ENCODE measurements around the gene KRT32. TPM values are rescaled to one million over a fixed set of nuclear protein-coding genes. Genes with fewer than 3 reads are reported as not detected.
"Not testable (repeated sequence)": the region's sequence is repeated elsewhere in the genome, so short reads cannot be mapped to it uniquely, and the experiment has no call there.

The KRT32 gene
- total and polyA plus RNA-seq, 2 donors = 2.2 to 2.5 TPM

GRCh38 chr17:41430376-41430775 lies 36.8 kb downstream of the KRT32 start:
- 94% methylated on average over 9 of the region's 9 CpGs for WGBS
- not testable (repeated sequence) for H3K4me1 ChIP-seq (ENCODE audit: control insufficient read depth in 2 of 2, insufficient read depth in 2 of 2, low read length in 2 of 2); H3K27me3 ChIP-seq (ENCODE audit: control insufficient read depth in 2 of 2, insufficient read depth in 1 of 2, low read length in 1 of 2); H3K9me3 ChIP-seq (ENCODE audit: control insufficient read depth in 2 of 2, insufficient read depth in 1 of 2, low read length in 1 of 2); H3K36me3 ChIP-seq (ENCODE audit: control insufficient read depth in 2 of 2, insufficient read depth in 2 of 2, low read length in 1 of 2); H3K27ac ChIP-seq (ENCODE audit: low read depth in 1 of 2, low read length in 1 of 2); DNase-seq (ENCODE audit: low read depth in 6 of 9, low spot score in 9 of 9); H3K4me3 ChIP-seq (ENCODE audit: low read length in 2 of 2)

- H3K9me3 ChIP-seq (ENCODE audit: control insufficient read depth in 2 of 2, insufficient read depth in 1 of 2, low read length in 1 of 2) = no peaks in the 10 kb centered on the region
- no peak overlapping the region for H3K27ac ChIP-seq (ENCODE audit: low read depth in 1 of 2, low read length in 1 of 2)
- H3K4me3 ChIP-seq (ENCODE audit: low read length in 2 of 2) = no peak overlapping the region
- no peak for DNase-seq (ENCODE audit: low read depth in 6 of 9, low spot score in 9 of 9)
- H3K4me1 ChIP-seq (ENCODE audit: control insufficient read depth in 2 of 2, insufficient read depth in 2 of 2, low read length in 2 of 2) = no peaks in the 10 kb centered on the region
- H3K27me3 ChIP-seq (ENCODE audit: control insufficient read depth in 2 of 2, insufficient read depth in 1 of 2, low read length in 1 of 2) = no peaks in the 10 kb centered on the region
- no peaks in the 10 kb centered on the region for H3K36me3 ChIP-seq (ENCODE audit: control insufficient read depth in 2 of 2, insufficient read depth in 2 of 2, low read length in 1 of 2)
- 80% methylated on average over 7 of the region's 7 CpGs for WGBS
These were observed 37.5 kb downstream of the KRT32 start for GRCh38 chr17:41429667-41430066.

GRCh38 chr17:41428591-41429291 lies 38.4 kb downstream of the KRT32 start:
- Histone ChIP-seq H3K27me3 (ENCODE audit: control insufficient read depth in 2 of 2, insufficient read depth in 1 of 2, low read length in 1 of 2) (no peaks in the 10 kb centered on the region), H3K27ac (ENCODE audit: low read depth in 1 of 2, low read length in 1 of 2) (no peak overlapping the region), H3K4me3 (ENCODE audit: low read length in 2 of 2) (no peak overlapping the region), H3K9me3 (ENCODE audit: control insufficient read depth in 2 of 2, insufficient read depth in 1 of 2, low read length in 1 of 2) (no peaks in the 10 kb centered on the region), H3K36me3 (ENCODE audit: control insufficient read depth in 2 of 2, insufficient read depth in 2 of 2, low read length in 1 of 2) (no peaks in the 10 kb centered on the region), H3K4me1 (ENCODE audit: control insufficient read depth in 2 of 2, insufficient read depth in 2 of 2, low read length in 2 of 2) (no peaks in the 10 kb centered on the region)
- WGBS = 81% methylated on average over 4 of the region's 4 CpGs
- DNase-seq (ENCODE audit: low read depth in 6 of 9, low spot score in 9 of 9) = no peak

- H3K4me1 ChIP-seq (ENCODE audit: control insufficient read depth in 2 of 2, insufficient read depth in 2 of 2, low read length in 2 of 2) = no peaks in the 10 kb centered on the region
- peaks cover 0 to 2% of the 10 kb centered on the region in 2 donors for H3K27me3 ChIP-seq (ENCODE audit: control insufficient read depth in 2 of 2, insufficient read depth in 1 of 2, low read length in 1 of 2)
- no peaks in the 10 kb centered on the region for H3K36me3 ChIP-seq (ENCODE audit: control insufficient read depth in 2 of 2, insufficient read depth in 2 of 2, low read length in 1 of 2)
- no peak within 1 kb of the TSS for H3K27ac ChIP-seq (ENCODE audit: low read depth in 1 of 2, low read length in 1 of 2)
- no peak within 1 kb of the TSS for H3K4me3 ChIP-seq (ENCODE audit: low read length in 2 of 2)
- H3K9me3 ChIP-seq (ENCODE audit: control insufficient read depth in 2 of 2, insufficient read depth in 1 of 2, low read length in 1 of 2) = no peaks in the 10 kb centered on the region
- 96% methylated on average over 13 of the region's 13 CpGs for WGBS
- DNase-seq (ENCODE audit: low read depth in 6 of 9, low spot score in 9 of 9) = no peak
These were observed 43.0 kb downstream of the KRT32 start, which contains the start of gene KRT37 for GRCh38 chr17:41424111-41424635. Gene KRT37 (minus strand): TSS chr17:41424585. CDS start chr17:41424523, 62 bp downstream.

- DNase-seq (ENCODE audit: low read depth in 6 of 9, low spot score in 9 of 9); H3K4me3 ChIP-seq (ENCODE audit: low read length in 2 of 2); H3K4me1 ChIP-seq (ENCODE audit: control insufficient read depth in 2 of 2, insufficient read depth in 2 of 2, low read length in 2 of 2); H3K36me3 ChIP-seq (ENCODE audit: control insufficient read depth in 2 of 2, insufficient read depth in 2 of 2, low read length in 1 of 2); H3K27me3 ChIP-seq (ENCODE audit: control insufficient read depth in 2 of 2, insufficient read depth in 1 of 2, low read length in 1 of 2); H3K27ac ChIP-seq (ENCODE audit: low read depth in 1 of 2, low read length in 1 of 2); H3K9me3 ChIP-seq (ENCODE audit: control insufficient read depth in 2 of 2, insufficient read depth in 1 of 2, low read length in 1 of 2): not testable (repeated sequence)
- 84% methylated on average over 11 of the region's 11 CpGs for WGBS
These were observed 44.6 kb downstream of the KRT32 start for GRCh38 chr17:41422586-41422985.

GRCh38 chr17:41421617-41422016 lies 45.6 kb downstream of the KRT32 start:
- H3K27me3 ChIP-seq (ENCODE audit: control insufficient read depth in 2 of 2, insufficient read depth in 1 of 2, low read length in 1 of 2) = peaks cover 0 to 2% of the 10 kb centered on the region in 2 donors
- no peak overlapping the region for H3K4me3 ChIP-seq (ENCODE audit: low read length in 2 of 2)
- no peak overlapping the region for H3K27ac ChIP-seq (ENCODE audit: low read depth in 1 of 2, low read length in 1 of 2)
- WGBS = 78% methylated on average over 4 of the region's 4 CpGs
- peaks cover 0 to 10% of the 10 kb centered on the region in 2 donors for H3K4me1 ChIP-seq (ENCODE audit: control insufficient read depth in 2 of 2, insufficient read depth in 2 of 2, low read length in 2 of 2)
- no peaks in the 10 kb centered on the region for H3K9me3 ChIP-seq (ENCODE audit: control insufficient read depth in 2 of 2, insufficient read depth in 1 of 2, low read length in 1 of 2)
- H3K36me3 ChIP-seq (ENCODE audit: control insufficient read depth in 2 of 2, insufficient read depth in 2 of 2, low read length in 1 of 2) = no peaks in the 10 kb centered on the region
- no peak for DNase-seq (ENCODE audit: low read depth in 6 of 9, low spot score in 9 of 9)

- Histone ChIP-seq H3K27ac (ENCODE audit: low read depth in 1 of 2, low read length in 1 of 2) (no peak overlapping the region), H3K4me1 (ENCODE audit: control insufficient read depth in 2 of 2, insufficient read depth in 2 of 2, low read length in 2 of 2) (peaks cover 0 to 10% of the 10 kb centered on the region in 2 donors)
- 87% methylated on average over 9 of the region's 9 CpGs for WGBS
These were observed 46.1 kb downstream of the KRT32 start for GRCh38 chr17:41421116-41421515.

GRCh38 chr17:41420134-41420533 lies 47.1 kb downstream of the KRT32 start:
- DNase-seq (ENCODE audit: low read depth in 6 of 9, low spot score in 9 of 9) = no peak
- peaks cover 0 to 2% of the 10 kb centered on the region in 2 donors for H3K27me3 ChIP-seq (ENCODE audit: control insufficient read depth in 2 of 2, insufficient read depth in 1 of 2, low read length in 1 of 2)
- H3K27ac ChIP-seq (ENCODE audit: low read depth in 1 of 2, low read length in 1 of 2) = peak overlapping the region in 1 of 2 donors; percentile 8
- H3K9me3 ChIP-seq (ENCODE audit: control insufficient read depth in 2 of 2, insufficient read depth in 1 of 2, low read length in 1 of 2) = no peaks in the 10 kb centered on the region
- H3K36me3 ChIP-seq (ENCODE audit: control insufficient read depth in 2 of 2, insufficient read depth in 2 of 2, low read length in 1 of 2) = no peaks in the 10 kb centered on the region
- H3K4me3 ChIP-seq (ENCODE audit: low read length in 2 of 2) = no peak overlapping the region
- WGBS = 74% methylated on average over 4 of the region's 4 CpGs
- H3K4me1 ChIP-seq (ENCODE audit: control insufficient read depth in 2 of 2, insufficient read depth in 2 of 2, low read length in 2 of 2) = peaks cover 0 to 10% of the 10 kb centered on the region in 2 donors

More at GRCh38 chr17:41421116-41421515, 46.1 kb downstream of the KRT32 start:
- DNase-seq (ENCODE audit: low read depth in 6 of 9, low spot score in 9 of 9) = no peak
- H3K9me3 ChIP-seq (ENCODE audit: control insufficient read depth in 2 of 2, insufficient read depth in 1 of 2, low read length in 1 of 2) = no peaks in the 10 kb centered on the region
- no peak overlapping the region for H3K4me3 ChIP-seq (ENCODE audit: low read length in 2 of 2)
- peaks cover 0 to 2% of the 10 kb centered on the region in 2 donors for H3K27me3 ChIP-seq (ENCODE audit: control insufficient read depth in 2 of 2, insufficient read depth in 1 of 2, low read length in 1 of 2)
- H3K36me3 ChIP-seq (ENCODE audit: control insufficient read depth in 2 of 2, insufficient read depth in 2 of 2, low read length in 1 of 2) = no peaks in the 10 kb centered on the region

GRCh38 chr17:41419716-41420115 lies 47.5 kb downstream of the KRT32 start:
- Histone ChIP-seq H3K36me3 (ENCODE audit: control insufficient read depth in 2 of 2, insufficient read depth in 2 of 2, low read length in 1 of 2) (no peaks in the 10 kb centered on the region), H3K27me3 (ENCODE audit: control insufficient read depth in 2 of 2, insufficient read depth in 1 of 2, low read length in 1 of 2) (peaks cover 0 to 2% of the 10 kb centered on the region in 2 donors), H3K9me3 (ENCODE audit: control insufficient read depth in 2 of 2, insufficient read depth in 1 of 2, low read length in 1 of 2) (no peaks in the 10 kb centered on the region), H3K4me1 (ENCODE audit: control insufficient read depth in 2 of 2, insufficient read depth in 2 of 2, low read length in 2 of 2) (peaks cover 0 to 10% of the 10 kb centered on the region in 2 donors), H3K4me3 (ENCODE audit: low read length in 2 of 2) (no peak overlapping the region), H3K27ac (ENCODE audit: low read depth in 1 of 2, low read length in 1 of 2) (peak overlapping the region in 1 of 2 donors; percentile 6)
- WGBS = 78% methylated on average over 4 of the region's 4 CpGs
- no peak for DNase-seq (ENCODE audit: low read depth in 6 of 9, low spot score in 9 of 9)

Data from thymus (tissue), 11 donors.